GM19467 (cell line): ENCODE measurements around the gene MRPL27.
"Not testable (repeated sequence)": the region's sequence is repeated elsewhere in the genome, so short reads cannot be mapped to it uniquely, and the experiment has no call there.

ENCODE experiments used
- ATAC-seq: cut with Tn5 transposase; IDR thresholded peaks from one replicate; pipeline ENCODE4 v1.9.1; 2021; ENCODE audit warnings: mild to moderate bottlenecking, moderate library complexity; ENCODE audit not compliant: unreplicated experiment

The MRPL27 gene

GRCh38 chr17:50347117-50347893 is 25.7 kb downstream of the MRPL27 start:
- ATAC-seq = no peak

- ATAC-seq = peak; percentile 43
Observed at GRCh38 chr17:50346313-50347116, 26.5 kb downstream of the MRPL27 start.

- ATAC-seq = peak; percentile 55
Observed at GRCh38 chr17:50345432-50346312, 27.3 kb downstream of the MRPL27 start, which contains the start of gene XYLT2. Gene XYLT2 (plus strand): TSS chr17:50346126. CDS start chr17:50346141, 15 bp downstream.

- no peak for ATAC-seq
Observed at GRCh38 chr17:50344731-50345365, 28.1 kb downstream of the MRPL27 start.

- ATAC-seq = no peak
Observed at GRCh38 chr17:50339381-50339780, 33.6 kb downstream of the MRPL27 start.

- no peak for ATAC-seq
Observed at GRCh38 chr17:50338645-50339044, 34.3 kb downstream of the MRPL27 start.

GRCh38 chr17:50337956-50338355 is 35.0 kb downstream of the MRPL27 start:
- ATAC-seq = no peak

DNA sequence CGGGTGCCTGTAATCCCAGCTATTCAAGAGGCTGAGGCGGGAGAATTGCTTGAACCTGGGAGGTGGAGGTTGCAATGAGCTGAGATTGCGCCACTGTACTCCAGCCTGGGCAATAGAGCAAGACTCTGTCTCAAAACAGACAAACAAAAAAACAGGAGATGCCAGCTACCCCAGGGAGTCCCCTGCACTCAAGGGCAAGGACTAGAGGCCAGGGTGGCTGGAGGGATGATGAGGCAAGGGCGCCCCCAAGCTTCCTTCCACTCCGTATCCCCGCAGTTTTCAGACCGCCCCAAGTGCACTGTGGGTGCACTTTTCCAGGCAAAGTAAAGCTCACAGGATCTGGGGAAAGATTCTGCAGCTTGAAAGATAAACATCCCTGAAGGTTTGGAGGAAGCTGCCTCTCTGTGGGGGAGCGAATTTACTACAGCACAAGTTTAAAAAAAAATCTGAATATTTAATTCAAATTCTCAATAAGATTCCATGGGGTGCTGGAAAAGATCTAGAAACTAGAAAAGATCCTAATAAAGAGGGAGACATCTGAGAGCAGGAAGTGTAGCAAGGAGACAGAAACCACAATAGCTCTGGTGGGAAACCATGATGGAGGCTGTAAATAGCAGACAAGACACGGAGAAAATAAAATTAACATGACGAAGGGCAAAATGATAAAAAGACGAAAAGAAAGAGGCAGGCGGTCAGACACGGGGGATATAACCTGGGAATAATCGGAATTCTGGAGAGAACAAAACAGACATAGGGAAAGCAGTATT is 39.5 kb downstream of the MRPL27 start:
- not testable (repeated sequence) for ATAC-seq

- no peak for ATAC-seq
Observed at GRCh38 chr17:50332196-50332595, 40.8 kb downstream of the MRPL27 start.

DNA sequence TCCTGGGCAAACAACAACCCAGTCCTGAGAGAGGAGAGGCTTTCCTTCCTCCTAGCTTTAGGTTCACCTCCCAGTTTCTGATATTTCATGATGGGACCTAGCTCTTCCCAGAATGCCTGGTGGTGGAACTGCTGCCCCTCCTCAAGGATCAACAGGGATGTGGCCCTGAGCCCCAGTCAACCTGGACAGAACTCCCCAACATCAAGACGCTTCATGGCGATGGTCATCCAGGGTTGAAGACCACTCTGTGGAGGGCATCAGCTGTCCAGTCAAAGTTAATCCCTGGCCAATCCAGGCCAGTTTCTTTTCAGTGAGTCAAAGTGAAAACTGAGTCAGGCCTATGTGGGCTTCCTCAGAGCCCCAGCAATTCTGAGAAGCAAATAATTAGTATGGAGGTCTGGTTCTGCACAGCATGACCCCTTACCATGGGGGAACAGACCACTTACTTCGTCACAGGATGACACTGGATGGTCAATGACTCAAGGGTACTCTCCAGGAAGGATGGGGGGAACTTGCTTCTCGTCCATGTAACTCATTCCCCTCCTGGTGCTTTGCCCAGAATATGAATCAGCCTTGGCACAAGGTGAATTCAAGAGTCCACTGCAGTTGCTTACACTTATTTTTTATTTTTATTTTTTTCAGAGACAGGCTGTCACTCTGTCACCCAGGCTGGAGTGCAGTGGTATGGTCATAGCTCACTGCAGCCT is 41.7 kb downstream of the MRPL27 start:
- ATAC-seq = no peak

GRCh38 chr17:50330151-50330775 is 42.7 kb downstream of the MRPL27 start:
- ATAC-seq = no peak

DNA sequence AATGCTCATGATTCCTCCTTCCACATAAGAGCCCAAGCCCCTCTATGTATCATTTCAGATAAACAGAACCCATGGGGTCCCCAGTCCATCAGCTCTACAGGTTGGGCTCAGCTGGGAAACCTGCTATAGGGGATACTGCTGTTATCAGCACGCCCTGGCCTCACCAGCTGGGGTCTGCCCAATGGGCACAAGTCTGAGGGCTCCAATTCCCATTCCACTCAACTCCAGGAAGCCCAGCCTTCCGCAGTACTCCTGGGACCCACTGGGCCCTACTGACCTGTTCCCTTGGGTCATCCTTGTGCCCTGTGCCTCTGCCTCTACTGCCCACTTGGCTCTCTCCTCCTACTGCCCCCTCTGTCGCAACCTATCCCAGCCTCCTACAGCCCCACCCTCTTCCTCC is 43.3 kb downstream of the MRPL27 start:
- no peak for ATAC-seq

DNA sequence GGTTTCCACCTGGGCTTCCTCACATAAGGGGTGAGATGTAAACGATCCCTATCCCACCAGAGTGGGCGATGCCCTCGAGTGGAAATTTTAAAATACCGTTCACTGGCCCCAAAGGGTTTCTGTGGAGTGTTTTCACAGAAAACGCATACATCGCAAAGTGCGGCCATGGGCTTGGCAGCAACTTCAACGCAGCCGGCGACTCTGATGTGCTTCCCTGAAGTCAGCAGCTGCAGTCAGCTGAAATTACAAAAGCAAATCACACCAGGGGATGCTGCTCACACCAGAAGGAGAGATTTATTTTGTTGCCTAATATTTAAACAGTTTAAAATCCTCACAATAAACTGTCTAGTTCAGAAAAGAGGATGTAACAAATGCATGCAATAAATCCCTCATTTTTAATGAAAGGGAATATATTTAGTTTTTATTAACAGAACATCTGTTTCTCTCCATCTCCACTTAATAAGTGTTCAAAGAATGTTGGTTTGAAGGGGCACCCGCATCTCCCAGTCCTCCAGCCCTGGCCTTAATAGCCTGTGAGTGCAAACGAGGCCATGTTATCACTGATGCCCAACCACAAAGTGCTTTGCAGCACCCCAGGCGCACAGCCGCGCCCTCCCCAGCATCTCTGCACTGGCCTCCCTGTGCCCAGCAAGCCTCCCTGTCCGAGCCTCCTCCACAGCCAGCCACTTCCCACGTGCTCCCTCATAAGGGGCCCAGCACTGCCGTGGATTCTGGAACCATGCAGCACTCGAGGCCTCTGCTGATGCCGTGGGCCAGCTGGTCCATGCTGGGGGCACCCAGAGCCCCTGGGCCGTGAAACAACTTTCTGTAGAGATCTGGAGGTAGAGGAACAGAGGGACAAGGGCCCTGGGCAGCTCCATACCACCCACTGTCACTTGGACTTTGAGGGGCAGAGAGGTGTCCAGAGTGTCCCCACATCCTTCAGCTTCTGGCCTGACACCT is 44.3 kb downstream of the MRPL27 start:
- ATAC-seq = no peak

- no peak for ATAC-seq
Observed at GRCh38 chr17:50326831-50327364, 46.1 kb downstream of the MRPL27 start.

GRCh38 chr17:50325906-50326305 is 47.1 kb downstream of the MRPL27 start:
- no peak for ATAC-seq

DNA sequence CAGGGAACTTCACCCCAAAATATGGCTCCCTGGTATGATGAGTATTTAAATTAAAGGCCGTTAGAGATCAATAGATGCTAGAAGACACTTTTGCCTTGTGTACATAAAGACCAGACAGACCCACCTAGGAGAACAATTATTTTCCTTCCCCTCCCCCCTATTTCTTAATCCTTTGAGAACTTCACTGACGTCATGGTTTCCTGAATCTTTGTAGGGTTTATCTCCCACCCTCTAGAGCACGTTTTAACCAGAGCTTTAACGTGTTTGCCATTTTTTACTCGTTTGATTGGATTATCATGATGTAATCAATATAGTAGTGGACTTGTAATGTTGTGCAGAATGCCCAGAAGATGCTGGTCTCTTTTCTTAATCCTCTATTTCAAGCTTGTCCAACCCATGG is 49.9 kb downstream of the MRPL27 start:
- no peak for ATAC-seq

GRCh38 chr17:50322271-50322670 is 50.7 kb downstream of the MRPL27 start:
- no peak for ATAC-seq
